ENCODE results near the gene FMNL2.

GRCh38 chr2:152655880-152656279, 320.9 kb downstream of the FMNL2 start:
- TF ChIP-seq ZNF8 (CRISPR knock-in tag; IDR thresholded peaks at IDR 0.05): no peak
- TF ChIP-seq ZC3H10 (CRISPR knock-in tag; IDR thresholded peaks at IDR 0.05): no peak
- TF ChIP-seq ZNF70 (CRISPR knock-in tag; IDR thresholded peaks at IDR 0.05): no peak
- TF ChIP-seq PATZ1 (CRISPR knock-in tag; IDR thresholded peaks at IDR 0.05; ENCODE audit: borderline replicate concordance): no peak
- no peak for TF ChIP-seq SNAI2 (CRISPR knock-in tag; IDR thresholded peaks at IDR 0.05)
- no peak for TF ChIP-seq ARNTL (CRISPR knock-in tag; IDR thresholded peaks at IDR 0.05; ENCODE audit: borderline replicate concordance, low read depth)
- TF ChIP-seq RARB (CRISPR knock-in tag; IDR thresholded peaks at IDR 0.05): no peak
- no peak for TF ChIP-seq ZFP30 (CRISPR knock-in tag; IDR thresholded peaks at IDR 0.05)
- TF ChIP-seq TSHZ2 (CRISPR knock-in tag; IDR thresholded peaks at IDR 0.05): no peak
- TF ChIP-seq POU6F1 (CRISPR knock-in tag; IDR thresholded peaks at IDR 0.05; ENCODE audit: borderline replicate concordance, low read depth): no peak
- TF ChIP-seq, protein P1, sequence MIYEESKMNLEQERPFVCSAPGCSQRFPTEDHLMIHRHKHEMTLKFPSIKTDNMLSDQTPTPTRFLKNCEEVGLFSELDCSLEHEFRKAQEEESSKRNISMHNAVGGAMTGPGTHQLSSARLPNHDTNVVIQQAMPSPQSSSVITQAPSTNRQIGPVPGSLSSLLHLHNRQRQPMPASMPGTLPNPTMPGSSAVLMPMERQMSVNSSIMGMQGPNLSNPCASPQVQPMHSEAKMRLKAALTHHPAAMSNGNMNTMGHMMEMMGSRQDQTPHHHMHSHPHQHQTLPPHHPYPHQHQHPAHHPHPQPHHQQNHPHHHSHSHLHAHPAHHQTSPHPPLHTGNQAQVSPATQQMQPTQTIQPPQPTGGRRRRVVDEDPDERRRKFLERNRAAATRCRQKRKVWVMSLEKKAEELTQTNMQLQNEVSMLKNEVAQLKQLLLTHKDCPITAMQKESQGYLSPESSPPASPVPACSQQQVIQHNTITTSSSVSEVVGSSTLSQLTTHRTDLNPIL (CRISPR knock-in tag; IDR thresholded peaks at IDR 0.05; ENCODE audit: low read depth): no peak
- TF ChIP-seq ZFP3 (CRISPR knock-in tag; IDR thresholded peaks at IDR 0.05): no peak
- TF ChIP-seq OSR1 (CRISPR knock-in tag; IDR thresholded peaks at IDR 0.05): no peak
- TF ChIP-seq CSDC2 (CRISPR knock-in tag; IDR thresholded peaks at IDR 0.05): no peak
